Ovary (tissue), 9 donors: ENCODE data around the gene EIF3I. TPM values are rescaled to one million over a fixed set of nuclear protein-coding genes. Genes with fewer than 3 reads are reported as not detected.

ENCODE experiments used
- polyA plus RNA-seq, 2 donors: library from polyadenylated mRNA; stranded (reverse); fragments of 200-250 nt in 1 of 2; fragments of 350-450 nt in 1 of 2; fragmentation: Illumina TruSeq in 1 of 2; extraction: RNeasy Lipid Tissue Mini Kit (QIAGEN cat#74804) in 1 of 2; gene quantifications; one replicate each; pipeline ENCODE4 v1.2.3, GENCODE V29; 2013 to 2014
- small RNA-seq: library from RNA; depleted of rRNA; stranded (forward); fragments of <200 nt; gene quantifications from one replicate; pipeline ENCODE3, GENCODE V24; 2016
- total RNA-seq, 7 donors: library from RNA; depleted of rRNA in 2 of 7; stranded (reverse); fragments of >200 nt in 2 of 7; fragmentation: NEBNext Ultra II Directional in 3 of 7; extraction: Animal tissue kit (Norgen Biotek cat#: 25700) in 3 of 7; gene quantifications; one replicate each; pipeline versions ENCODE4 v1.1.0 to v1.2.4, GENCODE V29; 2016 to 2023
- donor health status: DM: no; HTN: no; CAD: no; lungs with moderate emphysema.
- donor health status: DM: no; HTN: no; CAD: no.
- donor health status: Bipolar disorder and iron deficiency.
- donor health status: DM: yes; HTN: yes; CAD: no.
- donor health status: DM: no; HTN: no; CAD: no.
- donor health status: DM: yes; HTN: yes; CAD: no.

The EIF3I gene
- total and polyA plus RNA-seq, 9 donors, result 140 to 272 (median 161) TPM

Small RNA genes within 50 kb of the gene (small RNA-seq; reads per million reads assigned to genes)
- gene RF00017, result not detected

Other genes starting within 250 kb of the EIF3I start
- gene KHDRBS1, start 208.5 kb upstream of the EIF3I start, total RNA-seq, result 100 to 1,000 TPM in 5 of 7 donors, 10 to 100 TPM in 2; 84.3 to 184 (median 164) TPM
- gene KHDRBS1, start 208.5 kb upstream of the EIF3I start, polyA plus RNA-seq, result 100 to 1,000 TPM; 137 to 138 TPM
- 10 to 100 TPM in 5 of 7 donors, 1 to 10 TPM in 2; 3.0 to 23.5 (median 15.2) TPM for gene TMEM39B, start 149.5 kb upstream of the EIF3I start, total RNA-seq
- 10 to 100 TPM in 1 of 2 donors, 1 to 10 TPM in 1; 7.4 to 16.1 TPM for gene TMEM39B, start 149.5 kb upstream of the EIF3I start, polyA plus RNA-seq
- gene KPNA6, start 114.4 kb upstream of the EIF3I start, total RNA-seq, result 10 to 100 TPM; 18.4 to 57.7 (median 47.7) TPM
- 10 to 100 TPM in 1 of 2 donors, 1 to 10 TPM in 1; 9.3 to 26.9 TPM for gene KPNA6, start 114.4 kb upstream of the EIF3I start, polyA plus RNA-seq
- gene TXLNA, start 42.7 kb upstream of the EIF3I start, total RNA-seq, result 10 to 100 TPM; 24.3 to 71.9 (median 50.0) TPM
- gene TXLNA, start 42.7 kb upstream of the EIF3I start, polyA plus RNA-seq, result 10 to 100 TPM; 23.9 to 33.2 TPM
- gene CCDC28B, start 21.8 kb upstream of the EIF3I start, total RNA-seq, result 1 to 10 TPM; 3.2 to 9.4 (median 6.2) TPM
- 1 to 10 TPM; 2.3 to 6.8 TPM for gene CCDC28B, start 21.8 kb upstream of the EIF3I start, polyA plus RNA-seq
- gene IQCC, start 16.7 kb upstream of the EIF3I start, total RNA-seq, result 1 to 10 TPM; 2.3 to 3.6 (median 2.6) TPM
- gene IQCC, start 16.7 kb upstream of the EIF3I start, polyA plus RNA-seq, result 1 to 10 TPM; 2.3 to 4.7 TPM
- 10 to 100 TPM in 1 of 7 donors, 1 to 10 TPM in 1, under 1 TPM in 2, not detected in 3; 0.22 to 13.3 (median 0.99) TPM for gene DCDC2B, start 13.3 kb upstream of the EIF3I start, total RNA-seq
- under 1 TPM in 1 of 2 donors, not detected in 1; 0.05 TPM for gene DCDC2B, start 13.3 kb upstream of the EIF3I start, polyA plus RNA-seq
- gene TMEM234, start 54 bp upstream of the EIF3I start, total RNA-seq, result 10 to 100 TPM; 11.6 to 34.6 (median 24.6) TPM
- 10 to 100 TPM in 1 of 2 donors, 1 to 10 TPM in 1; 9.4 to 13.8 TPM for gene TMEM234, start 54 bp upstream of the EIF3I start, polyA plus RNA-seq
- gene FAM167B, start 24.8 kb downstream of the EIF3I start, total RNA-seq, result 1 to 10 TPM in 6 of 7 donors, not detected in 1; 1.5 to 7.8 (median 3.6) TPM
- gene FAM167B, start 24.8 kb downstream of the EIF3I start, polyA plus RNA-seq, result 1 to 10 TPM; 2.3 to 3.4 TPM
- 1 to 10 TPM in 3 of 7 donors, under 1 TPM in 4; 0.35 to 1.4 (median 0.92) TPM for gene LCK, start 28.9 kb downstream of the EIF3I start, total RNA-seq
- 1 to 10 TPM in 1 of 2 donors, under 1 TPM in 1; 0.69 to 2.8 TPM for gene LCK, start 28.9 kb downstream of the EIF3I start, polyA plus RNA-seq
- gene HDAC1, start 69.7 kb downstream of the EIF3I start, total RNA-seq, result 100 to 1,000 TPM in 1 of 7 donors, 10 to 100 TPM in 6; 52.9 to 107 (median 89.2) TPM
- gene HDAC1, start 69.7 kb downstream of the EIF3I start, polyA plus RNA-seq, result 100 to 1,000 TPM in 1 of 2 donors, 10 to 100 TPM in 1; 66.7 to 101 TPM
- 100 to 1,000 TPM; 105 to 667 (median 335) TPM for gene MARCKSL1, start 113.8 kb downstream of the EIF3I start, total RNA-seq
- 100 to 1,000 TPM; 226 to 268 TPM for gene MARCKSL1, start 113.8 kb downstream of the EIF3I start, polyA plus RNA-seq
- 10 to 100 TPM in 6 of 7 donors, 1 to 10 TPM in 1; 9.1 to 27.0 (median 15.5) TPM for gene FAM229A, start 140.1 kb downstream of the EIF3I start, total RNA-seq
- gene FAM229A, start 140.1 kb downstream of the EIF3I start, polyA plus RNA-seq, result 10 to 100 TPM in 1 of 2 donors, 1 to 10 TPM in 1; 3.0 to 13.2 TPM
- gene TSSK3, start 140.1 kb downstream of the EIF3I start, total RNA-seq, result 10 to 100 TPM in 1 of 7 donors, 1 to 10 TPM in 6; 2.5 to 12.4 (median 4.0) TPM
- gene TSSK3, start 140.1 kb downstream of the EIF3I start, polyA plus RNA-seq, result 1 to 10 TPM in 1 of 2 donors, under 1 TPM in 1; 0.78 to 4.2 TPM
- gene BSDC1, start 172.0 kb downstream of the EIF3I start, total RNA-seq, result 100 to 1,000 TPM in 1 of 7 donors, 10 to 100 TPM in 6; 54.9 to 107 (median 73.0) TPM
- gene BSDC1, start 172.0 kb downstream of the EIF3I start, polyA plus RNA-seq, result 10 to 100 TPM; 60.5 to 60.7 TPM
- gene ZBTB8B, start 242.7 kb downstream of the EIF3I start, total RNA-seq, result under 1 TPM; under 0.01 to 0.18 (median 0.10) TPM
- under 1 TPM; 0.04 to 0.10 TPM for gene ZBTB8B, start 242.7 kb downstream of the EIF3I start, polyA plus RNA-seq